HG03196 (cell line): ENCODE data around the gene POFUT2.

ENCODE experiments used
- ATAC-seq: cut with Tn5 transposase; IDR thresholded peaks from one replicate; pipeline ENCODE4 v1.9.1; 2021; ENCODE audit not compliant: unreplicated experiment

The POFUT2 gene

DNA sequence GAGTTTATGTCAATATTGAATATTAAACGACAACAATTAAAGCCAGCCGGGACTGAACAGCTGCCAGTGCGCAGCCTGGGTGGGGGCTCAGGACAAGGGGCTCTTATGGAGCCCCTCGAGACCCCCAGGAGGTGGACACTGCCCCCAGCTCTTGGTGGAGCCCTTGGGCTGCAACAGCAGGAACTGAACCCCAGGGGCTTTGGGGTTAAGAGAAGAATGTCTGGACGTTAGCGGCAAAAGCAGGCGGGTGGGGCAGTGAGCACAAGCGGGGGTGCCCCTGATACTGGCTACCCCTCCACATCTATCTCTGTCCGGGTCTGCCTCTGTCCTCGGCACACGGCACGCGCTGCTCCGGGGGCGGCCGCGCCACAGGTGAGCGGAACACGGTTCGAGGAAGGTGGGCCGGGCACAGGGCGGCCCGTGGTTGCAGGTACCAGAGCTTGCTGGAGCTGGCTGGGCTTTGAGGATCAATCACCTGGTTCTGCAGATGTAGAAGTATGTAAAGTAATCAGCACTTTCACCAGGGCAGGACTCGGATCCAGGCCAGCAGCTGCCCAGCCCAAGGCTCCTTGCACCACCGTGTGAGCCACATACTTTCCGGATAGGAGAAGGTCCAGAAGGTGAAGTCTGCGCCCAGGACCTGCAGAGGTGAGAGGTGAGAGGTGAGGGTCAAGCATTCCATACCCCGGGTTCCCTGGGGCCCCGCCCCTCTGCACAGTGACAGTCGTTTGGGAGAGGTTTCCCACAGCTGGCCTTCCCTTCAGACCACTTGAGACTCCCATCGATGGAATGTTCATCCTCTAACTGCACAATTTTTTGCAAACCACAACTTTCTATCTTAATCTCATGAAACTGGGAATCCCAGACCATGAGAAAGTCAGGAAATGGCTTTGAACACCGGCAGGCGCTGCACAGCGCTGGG lies 12.4 kb upstream of the POFUT2 start:
- no peak for ATAC-seq

DNA sequence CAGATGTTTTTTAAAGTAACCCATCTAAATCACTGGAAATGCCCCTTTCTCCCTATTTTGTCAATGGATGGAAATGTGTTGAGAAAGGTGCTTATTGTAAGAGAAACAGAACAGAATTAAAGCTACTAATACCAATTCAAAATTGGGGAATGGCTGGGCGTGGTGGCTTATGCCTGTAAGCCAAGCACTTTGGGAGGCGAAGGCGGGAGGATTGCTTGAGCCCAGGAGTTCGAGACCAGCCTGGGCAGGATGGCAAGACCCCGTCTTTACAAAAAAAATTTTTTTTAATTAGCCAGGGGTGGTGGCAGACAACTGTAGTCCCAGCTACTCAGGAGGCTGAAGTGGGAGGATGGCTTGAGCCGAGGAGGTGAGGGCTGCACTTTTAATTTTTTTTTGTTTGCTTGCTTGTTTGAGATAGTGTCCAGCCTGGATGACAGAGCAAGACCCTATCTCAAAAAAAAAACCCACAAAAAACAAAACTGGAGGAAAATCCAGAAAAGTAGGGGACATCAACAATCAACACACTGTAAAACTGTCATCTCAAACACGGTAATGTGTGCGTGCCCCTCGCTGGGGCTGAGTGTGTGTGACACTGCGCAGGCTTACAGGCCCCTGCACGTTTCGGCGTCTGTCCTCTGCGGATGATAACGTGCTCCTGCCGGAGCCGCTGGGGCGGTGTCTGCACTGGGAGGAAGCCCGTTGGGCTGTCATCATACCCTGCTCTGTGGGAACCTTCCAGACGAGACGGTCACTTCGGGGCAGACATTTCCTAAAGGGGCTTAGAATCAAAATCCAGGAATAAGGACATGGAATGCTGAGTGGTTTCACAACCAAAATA lies 11.6 kb upstream of the POFUT2 start:
- ATAC-seq: no peak

DNA sequence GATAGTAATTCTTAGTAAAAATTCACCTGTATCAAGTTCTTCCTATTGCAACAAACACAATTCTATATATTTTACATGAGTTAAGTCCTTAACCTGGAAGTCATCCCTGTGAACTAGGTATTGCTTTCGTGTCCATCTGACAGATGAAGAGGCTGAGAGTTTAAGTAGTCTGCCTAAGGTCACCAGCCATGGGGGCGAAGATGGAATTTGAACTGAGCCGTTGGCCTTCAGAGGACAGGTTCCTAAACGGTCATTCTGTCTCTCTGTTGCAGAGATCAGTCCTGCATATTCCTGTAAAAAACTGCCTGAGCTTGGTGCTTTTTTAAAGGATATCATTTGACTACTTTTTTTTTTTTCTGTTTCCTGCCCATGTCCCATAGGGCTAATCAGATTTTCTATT lies 10.2 kb upstream of the POFUT2 start:
- ATAC-seq: no peak

DNA sequence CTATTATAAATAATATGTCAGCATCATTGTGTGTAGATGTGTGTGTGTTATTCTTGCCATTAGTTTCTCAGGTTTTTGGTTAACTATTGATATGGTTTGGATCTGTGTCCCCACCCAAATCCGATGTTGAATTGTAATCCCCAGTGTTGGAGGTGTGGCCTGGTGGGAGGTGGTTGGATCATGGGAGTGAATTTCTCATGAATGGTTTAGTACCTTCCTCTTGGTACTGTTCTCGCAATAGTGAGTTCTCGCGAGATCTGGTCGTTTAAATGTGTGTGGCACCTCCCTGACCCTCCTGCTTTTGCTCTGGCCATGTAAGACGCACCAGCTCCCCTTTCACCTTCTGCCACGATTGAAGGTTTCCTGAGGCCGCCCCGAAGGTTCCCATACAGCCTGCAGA lies 9.6 kb upstream of the POFUT2 start:
- no peak for ATAC-seq

DNA sequence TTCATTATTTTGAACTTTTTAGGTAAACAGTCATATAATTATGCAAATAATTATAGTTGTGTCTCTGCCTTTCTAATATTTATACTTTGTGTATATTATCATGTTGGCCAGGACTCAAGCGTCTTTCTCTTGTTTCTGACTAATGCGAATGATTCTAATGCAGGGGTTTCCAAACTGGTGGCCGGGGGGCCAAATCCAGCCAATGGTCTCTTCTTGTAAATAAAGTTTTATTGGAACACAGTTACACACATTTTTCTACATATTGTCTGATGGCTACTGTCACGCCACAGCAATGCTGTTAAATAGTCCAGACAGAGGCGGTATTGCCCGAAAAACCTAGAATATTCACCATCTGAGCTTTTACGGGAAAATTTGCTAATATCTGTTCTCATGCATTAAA lies 8.9 kb upstream of the POFUT2 start:
- no peak for ATAC-seq

DNA sequence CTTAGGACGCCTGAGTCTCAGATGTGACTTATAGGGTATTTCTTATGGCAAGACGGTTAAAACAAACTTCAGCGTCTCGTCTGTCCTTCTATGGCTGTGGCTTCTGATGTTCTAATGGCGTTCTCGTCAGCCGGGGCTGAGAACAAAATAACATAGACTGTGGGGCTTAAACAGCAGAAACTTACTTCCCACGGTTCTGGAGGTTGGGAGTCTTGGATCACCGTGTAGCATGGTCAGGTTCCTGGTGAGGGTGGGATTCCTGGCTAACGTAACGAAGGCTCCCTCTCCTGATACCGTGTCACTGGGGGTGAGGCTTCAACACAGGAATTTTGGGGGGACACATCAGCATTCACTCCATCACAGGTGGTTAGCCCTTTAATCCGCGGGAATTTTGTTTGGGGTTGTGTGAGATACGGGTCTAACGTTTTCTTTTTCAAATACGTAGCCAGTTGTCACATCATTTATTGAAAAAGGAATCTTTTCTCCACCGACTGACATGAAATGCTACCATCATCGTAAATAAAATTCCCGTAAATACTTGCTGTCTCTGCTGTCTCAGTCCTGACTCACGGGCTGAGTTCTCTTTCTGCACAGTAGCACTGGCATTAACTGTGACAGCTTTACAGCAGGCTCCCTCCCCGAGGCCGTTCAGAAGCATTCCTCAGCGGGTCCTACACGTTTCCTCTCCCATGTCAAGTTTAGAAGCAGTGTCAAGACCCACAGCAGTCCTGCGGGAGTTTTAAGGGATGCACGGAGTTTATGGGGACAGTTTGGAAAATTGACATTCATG lies 8.1 kb upstream of the POFUT2 start:
- no peak for ATAC-seq

DNA sequence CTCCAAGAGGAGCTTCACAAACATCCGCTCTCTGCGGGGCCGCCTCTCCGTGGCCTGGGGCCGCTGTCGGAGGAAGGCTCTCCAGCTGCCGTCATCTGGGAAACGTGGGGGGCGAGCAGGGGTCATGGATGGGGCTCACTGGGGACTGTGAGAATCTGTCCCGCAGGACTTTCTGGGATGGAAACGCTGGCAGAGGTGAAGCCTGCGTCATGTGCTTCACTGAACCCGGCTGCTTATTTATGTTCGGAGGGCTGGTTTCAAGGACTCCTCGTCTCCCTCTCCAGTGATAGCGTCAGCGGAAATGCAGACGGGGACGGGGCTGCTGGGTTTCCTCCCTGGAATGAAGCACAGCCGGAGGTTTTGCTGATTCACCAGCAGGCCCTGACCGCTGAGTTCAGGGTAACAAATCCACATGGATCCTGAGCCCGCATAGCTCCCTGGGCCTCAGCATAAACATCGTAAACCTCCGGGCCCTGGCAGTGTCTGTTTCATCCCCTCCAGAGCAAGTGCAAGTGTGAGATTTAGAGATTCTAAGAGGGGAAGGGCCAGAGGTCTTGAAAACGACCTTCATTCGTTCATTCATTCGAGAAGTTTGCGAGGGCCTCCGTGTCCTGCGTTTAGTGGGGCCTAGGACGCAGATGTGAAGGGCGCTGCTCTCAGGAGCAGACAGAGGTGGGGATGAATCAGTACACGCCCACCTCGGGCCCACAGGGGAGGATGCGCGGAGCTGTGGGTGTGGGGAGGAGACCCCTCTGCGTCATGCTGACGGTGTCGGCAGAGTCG lies 7.0 kb upstream of the POFUT2 start:
- no peak for ATAC-seq

DNA sequence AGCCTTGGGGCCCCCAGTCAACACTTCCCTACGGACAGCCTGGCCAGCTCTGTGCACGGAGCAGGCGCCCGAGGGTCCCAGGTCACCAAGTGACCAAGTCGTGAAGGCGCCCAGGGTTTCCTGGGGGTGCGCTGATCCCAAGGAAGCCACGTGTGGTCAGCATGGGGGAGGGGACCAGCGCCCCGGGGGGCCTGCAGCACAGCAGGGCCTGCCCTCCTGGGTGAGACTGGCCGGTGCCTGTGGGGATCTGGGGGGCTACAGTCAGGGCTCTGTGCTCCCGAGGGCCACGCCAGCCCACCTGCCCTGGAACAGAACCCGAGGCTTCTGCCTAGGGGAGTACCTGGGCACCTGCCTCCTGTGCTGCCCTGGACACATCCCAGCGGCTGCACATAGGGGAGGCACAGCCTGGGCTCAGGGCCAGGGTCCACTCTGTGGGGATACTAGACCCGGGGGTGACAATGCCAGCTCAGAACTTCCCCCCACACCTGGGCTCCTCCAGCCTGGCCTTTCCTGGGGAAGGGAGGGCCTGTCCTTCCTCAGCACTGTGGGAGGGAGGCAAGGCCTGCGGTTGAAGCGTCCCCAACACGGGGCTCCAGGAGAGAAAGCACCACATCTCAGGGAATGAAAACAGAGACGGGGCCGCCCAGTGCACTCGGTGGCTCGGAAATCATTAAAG lies 6.2 kb upstream of the POFUT2 start:
- no peak for ATAC-seq

DNA sequence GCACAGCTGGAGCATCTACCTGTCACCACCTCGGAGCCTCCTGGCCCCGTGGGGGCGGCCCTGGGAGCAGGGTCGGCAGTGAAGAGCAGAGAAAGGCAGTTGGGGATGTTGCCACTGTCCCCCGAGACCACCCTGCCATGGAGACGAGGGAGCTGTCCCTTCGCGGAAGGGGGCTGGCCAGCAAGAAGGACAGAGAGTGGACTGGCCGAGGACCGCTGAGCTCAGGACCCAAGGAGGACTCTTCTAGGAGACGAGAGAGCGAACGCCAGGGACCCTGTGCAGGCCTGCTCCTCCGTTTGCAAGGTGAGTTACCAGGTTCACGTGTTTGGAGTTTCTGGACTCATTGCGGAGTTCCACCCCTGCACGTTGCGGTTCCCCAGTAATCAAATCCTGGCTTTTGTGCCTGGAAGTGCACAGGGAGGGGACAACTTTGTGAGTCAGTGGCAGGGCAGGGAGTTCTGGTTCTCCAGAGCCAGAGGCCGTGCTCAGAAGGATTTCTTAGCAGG lies 5.6 kb upstream of the POFUT2 start:
- ATAC-seq: no peak

DNA sequence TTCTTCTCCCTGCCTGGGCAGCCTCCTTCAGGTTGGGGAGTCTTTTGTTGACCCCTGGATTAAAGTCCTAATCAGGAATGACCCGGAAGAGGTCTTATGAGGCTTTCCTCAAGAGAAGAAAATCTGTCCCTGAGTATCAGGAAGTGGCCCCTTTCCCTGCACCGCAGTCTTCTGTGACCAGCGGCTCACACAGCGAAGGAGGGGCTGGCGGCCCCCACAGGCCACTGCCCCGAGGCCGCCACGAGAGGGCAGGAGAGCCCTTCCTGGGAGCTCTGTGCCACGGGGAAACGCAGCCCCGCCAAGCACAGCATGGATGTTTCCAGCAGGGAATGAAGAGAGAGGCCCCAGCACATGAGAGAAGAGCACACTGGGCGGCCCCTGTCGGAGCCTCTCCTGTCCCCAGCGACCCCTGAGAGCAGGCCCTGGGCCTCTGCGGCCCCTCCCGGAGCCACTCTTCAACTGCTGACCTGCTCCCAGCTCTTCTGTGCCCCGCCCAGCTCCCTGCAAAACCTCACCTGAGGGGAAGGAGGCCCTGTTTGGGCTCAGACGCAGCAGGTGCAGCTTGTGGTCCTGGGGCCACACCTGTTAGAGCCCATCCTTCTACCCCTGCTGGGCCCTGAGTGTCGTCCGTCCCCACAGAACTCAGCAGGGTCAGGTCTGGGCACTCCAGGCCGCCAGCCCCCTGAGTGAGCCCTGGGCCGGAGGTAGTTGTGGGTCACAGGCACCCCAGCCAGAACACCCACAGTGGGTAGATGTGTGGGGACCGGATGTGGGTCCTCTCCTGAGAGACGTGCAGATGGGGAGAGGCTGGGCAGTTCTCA lies 4.9 kb upstream of the POFUT2 start:
- no peak for ATAC-seq

DNA sequence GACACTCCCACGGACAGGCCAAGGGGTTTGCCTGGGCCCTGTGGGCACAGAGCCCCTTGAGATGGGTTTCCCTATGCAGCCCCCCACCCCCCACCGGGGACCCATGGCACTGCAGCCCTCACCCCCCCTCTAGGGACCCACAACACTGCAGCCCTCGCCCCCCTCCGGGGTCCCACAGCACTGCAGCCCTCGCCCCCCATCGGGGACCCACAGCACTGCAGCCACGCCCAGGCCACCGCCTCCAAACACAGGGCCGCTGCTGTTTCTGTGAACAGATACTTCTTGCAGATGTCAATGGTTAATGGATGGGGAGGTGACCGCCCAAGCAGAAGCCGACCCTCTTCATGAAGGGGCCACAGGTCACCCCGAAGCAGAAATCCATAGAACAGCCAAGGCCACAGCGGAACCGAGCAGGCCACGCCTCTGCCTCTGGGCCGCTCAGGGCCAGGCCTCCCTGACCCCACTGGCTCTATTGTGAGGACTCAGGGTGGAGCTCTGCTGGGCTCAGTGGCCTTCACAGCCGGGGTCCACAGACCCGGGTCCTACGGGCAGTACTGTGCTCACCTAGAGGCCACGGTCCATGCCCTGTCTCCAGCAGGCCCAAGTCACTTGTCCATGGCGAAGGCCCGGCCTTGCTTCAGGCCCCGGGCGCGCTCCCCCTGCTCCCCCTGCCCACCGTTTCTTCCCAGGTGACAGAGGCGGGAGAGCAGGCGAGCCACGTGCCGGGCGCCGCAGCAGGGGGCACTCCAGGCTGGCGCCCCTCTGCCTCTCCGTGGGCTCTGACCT lies 4.1 kb upstream of the POFUT2 start:
- ATAC-seq: no peak

DNA sequence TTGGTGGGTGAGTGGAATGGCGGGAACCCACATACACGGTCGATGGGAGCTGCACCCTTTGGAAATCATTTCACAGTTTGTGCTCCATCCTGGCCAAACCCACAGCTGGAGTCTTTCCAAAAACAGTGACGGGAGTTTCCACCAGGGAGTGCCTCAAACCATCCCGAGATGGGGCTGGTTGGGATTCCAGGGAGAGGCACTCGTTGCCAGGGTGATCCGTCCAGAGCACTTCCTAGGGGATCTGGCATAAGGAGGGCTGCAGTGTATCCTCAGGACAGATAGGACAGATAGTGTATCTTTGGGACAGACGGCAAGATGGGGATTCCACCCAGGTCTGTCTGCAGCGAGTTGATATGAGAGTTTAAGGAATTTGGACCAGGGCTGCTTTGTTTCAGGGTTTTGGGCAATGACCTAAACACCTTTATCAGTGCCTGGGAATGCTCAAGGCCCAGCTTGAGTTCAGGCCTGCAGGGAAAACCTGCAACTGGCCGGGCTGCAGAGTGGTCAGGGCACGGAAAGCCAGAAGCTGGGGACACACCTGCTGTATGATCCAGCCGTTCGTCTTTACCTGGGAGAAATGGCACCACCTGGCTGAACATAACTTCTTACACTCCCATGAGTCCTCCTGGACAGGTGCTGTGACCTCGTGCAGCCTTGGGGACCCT lies 3.4 kb upstream of the POFUT2 start:
- ATAC-seq: no peak

DNA sequence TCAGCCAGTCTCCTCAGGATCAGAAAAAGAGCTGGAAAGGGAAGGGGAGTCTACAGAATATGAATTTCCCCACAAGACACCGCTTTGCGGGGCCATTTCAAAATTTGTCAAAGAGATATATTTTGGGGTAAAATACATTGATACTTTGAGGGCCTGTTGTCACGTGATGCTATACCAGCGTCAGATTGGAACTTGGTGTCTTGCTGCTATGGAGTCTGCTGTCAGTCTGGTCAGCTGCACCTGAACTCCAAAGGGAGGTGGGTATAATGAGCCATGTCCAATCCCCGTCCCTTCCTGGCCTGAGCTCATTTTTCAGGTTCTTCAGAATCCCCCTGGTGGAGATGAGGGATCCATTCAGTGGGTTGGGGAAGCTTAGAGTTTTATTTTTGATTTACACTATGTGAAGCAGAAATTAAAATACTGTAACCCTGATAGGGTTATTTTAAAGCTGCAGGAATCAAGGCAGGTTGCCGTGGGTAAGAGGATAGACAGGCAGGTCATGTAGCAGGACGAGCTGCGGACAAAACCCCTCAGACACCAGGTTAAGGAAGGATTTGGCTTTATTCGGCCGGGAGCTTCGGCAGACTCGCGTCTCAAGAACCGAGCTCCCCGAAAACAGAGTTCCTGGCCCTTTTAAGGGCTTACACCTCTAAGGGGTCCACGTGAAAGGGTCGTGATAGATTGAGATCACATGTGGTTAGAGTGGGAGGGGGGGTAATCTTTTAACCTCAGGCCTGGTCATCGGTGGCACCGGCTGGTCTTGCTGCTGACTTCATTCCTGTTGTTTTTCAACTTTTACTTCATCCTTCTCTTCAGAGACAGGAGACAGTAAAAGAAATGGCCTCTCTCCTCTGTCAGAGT lies 2.2 kb upstream of the POFUT2 start:
- no peak for ATAC-seq

DNA sequence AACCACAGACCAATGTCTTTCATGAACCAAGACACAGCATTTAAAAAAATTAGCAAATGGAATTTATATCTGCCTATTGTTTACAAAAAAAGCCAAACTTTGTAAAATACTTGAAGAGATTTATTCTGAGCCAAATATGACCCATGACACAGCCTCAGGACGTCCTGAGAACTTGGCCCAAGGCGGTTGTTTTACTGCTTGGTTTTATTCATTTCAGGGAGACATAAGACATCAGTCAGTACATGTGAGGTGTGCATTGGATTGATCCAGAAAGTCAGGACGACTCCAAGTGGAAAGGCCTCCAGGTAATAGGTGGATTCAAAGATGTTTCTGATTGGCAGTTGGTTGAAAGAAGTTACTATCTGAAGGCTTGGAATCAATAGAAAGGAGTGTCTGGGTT lies 1.4 kb upstream of the POFUT2 start:
- ATAC-seq: no peak

DNA sequence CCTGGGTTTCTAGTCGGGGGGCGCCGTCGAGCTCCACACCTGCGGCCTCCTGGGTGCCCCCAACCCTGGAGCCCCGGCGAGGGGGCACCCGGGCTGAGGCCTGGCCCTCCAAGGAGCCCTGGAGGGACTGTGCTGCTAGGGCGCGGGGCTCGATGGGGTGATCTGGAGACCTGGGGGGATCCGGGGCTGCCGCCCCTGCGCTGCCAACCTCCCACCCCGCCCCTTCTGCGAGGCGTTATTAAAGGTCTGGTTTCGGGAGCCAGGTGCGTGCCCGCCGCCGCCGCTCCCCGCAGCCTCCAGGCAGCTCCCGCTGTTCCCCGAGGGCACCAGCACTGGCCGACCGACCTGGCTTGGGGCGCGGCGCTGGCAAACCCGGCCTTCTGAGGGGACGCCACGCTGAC lies 746 bp upstream of the POFUT2 start:
- ATAC-seq: no peak

DNA sequence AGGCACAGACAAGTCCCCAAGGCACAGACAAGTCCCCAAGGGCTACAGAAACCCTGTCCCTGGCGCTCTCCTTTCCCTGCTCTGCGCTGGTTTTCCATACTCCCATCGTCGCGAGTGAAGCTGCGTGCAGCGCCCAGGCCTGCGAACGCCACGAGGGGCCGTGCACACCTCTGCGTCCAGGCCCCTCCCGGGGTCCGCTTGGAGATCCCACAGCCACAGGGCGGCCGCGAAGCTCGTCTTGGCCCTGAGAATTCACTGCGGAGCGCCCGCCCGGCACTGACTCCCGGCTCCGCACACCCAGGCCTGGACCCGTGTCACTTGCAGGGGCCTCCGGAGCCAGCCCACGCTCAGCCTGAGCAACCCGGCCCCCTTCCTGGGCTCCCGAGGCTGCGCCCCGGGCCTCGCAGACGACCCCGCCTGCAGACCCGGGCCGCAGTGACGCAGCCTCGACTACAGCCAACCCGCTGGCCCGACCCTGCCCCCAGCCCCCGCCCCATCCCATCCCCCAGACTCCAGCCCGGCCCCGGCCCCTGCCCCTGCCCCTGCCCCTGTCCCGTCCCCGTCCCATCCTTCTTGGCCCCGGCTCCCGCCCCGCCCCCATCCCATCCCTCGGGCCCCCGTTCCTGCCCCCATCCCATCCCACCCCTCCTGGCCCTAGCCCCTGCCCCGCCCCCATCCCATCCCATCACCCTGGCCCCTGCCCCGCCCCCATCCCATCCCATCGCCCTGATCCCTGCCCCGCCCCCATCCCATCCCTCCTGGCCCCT lies 841 bp downstream of the POFUT2 start:
- no peak for ATAC-seq
